MM.1S (cell line): ENCODE results near the gene TMC8.

Source experiments
- DNase-seq: peaks from one replicate; pipeline ENCODE4 v3.0.0-alpha.2; 2015
- H2AFZ ChIP-seq: fragments of 300-600 bp; sonication (generic); 2 replicates; pipeline ENCODE4 v1.6.0; 2016; ENCODE audit warnings: antibody characterized with exemption, low read length
- H3F3A ChIP-seq: fragments of 300-600 bp; sonication (generic); 2 replicates; pipeline ENCODE4 v1.6.1; 2016; ENCODE audit warnings: mild to moderate bottlenecking, antibody characterized with exemption, low read length, moderate library complexity, mixed read lengths; ENCODE audit not compliant: insufficient read depth
- H3K27ac ChIP-seq: fragments of 300-600 bp; sonication (generic); 2 replicates; pipeline ENCODE4 v1.5.1; 2016; ENCODE audit warnings: mild to moderate bottlenecking, low read length
- H3K27me3 ChIP-seq: fragments of 300-600 bp; sonication (generic); replicated peaks from 2 replicates; pipeline ENCODE4 v1.6.0; 2016; ENCODE audit warnings: low read length; ENCODE audit not compliant: insufficient read depth
- H3K36me3 ChIP-seq: fragments of 300-600 bp; sonication (generic); replicated peaks from 2 replicates; pipeline ENCODE4 v1.6.1; 2016; ENCODE audit warnings: mild to moderate bottlenecking, low read length, mixed read lengths; ENCODE audit not compliant: insufficient read depth
- H3K4me1 ChIP-seq: fragments of 300-600 bp; sonication (generic); 2 replicates; pipeline ENCODE4 v1.6.1; 2016; ENCODE audit warnings: low read length, mixed read lengths
- H3K4me2 ChIP-seq: fragments of 300-600 bp; sonication (generic); 2 replicates; pipeline ENCODE4 v1.6.0; 2016; ENCODE audit warnings: low read depth, low read length
- H3K4me3 ChIP-seq: fragments of 300-600 bp; sonication (generic); 2 replicates; pipeline ENCODE4 v1.5.1; 2016; ENCODE audit warnings: low read length, mixed read lengths
- H3K79me2 ChIP-seq: fragments of 300-600 bp; sonication (generic); 2 replicates; pipeline ENCODE4 v1.6.1; 2016; ENCODE audit warnings: mixed run types, low read length, mixed read lengths
- H3K9ac ChIP-seq: fragments of 300-600 bp; sonication (generic); 2 replicates; pipeline ENCODE4 v1.6.1; 2016; ENCODE audit warnings: low read length, mixed read lengths
- H3K9me2 ChIP-seq: fragments of 300-600 bp; sonication (generic); replicated peaks from 2 replicates; pipeline ENCODE4 v1.6.1; 2016; ENCODE audit warnings: mild to moderate bottlenecking, low read length, mixed read lengths; ENCODE audit not compliant: insufficient read depth
- H3K9me3 ChIP-seq: fragments of 300-600 bp; sonication (generic); replicated peaks from 2 replicates; pipeline ENCODE4 v1.6.1; 2016; ENCODE audit warnings: mild to moderate bottlenecking, low read length, mixed read lengths; ENCODE audit not compliant: insufficient read depth
- H4K20me1 ChIP-seq: fragments of 300-600 bp; sonication (generic); 2 replicates; pipeline ENCODE4 v1.6.1; 2016; ENCODE audit warnings: mild to moderate bottlenecking, low read length, moderate library complexity, mixed read lengths; ENCODE audit not compliant: insufficient read depth
- EZH2 ChIP-seq: fragments of 300-600 bp; sonication (generic); optimal IDR thresholded peaks from 2 replicates; pipeline ENCODE3; 2017; ENCODE audit warnings: low read depth, mild to moderate bottlenecking, antibody characterized with exemption, low read length, mixed read lengths
- EZH2phosphoT487 ChIP-seq: fragments of 300-600 bp; sonication (generic); IDR thresholded peaks from 2 replicates; pipeline ENCODE4 v1.6.1; 2018; ENCODE audit warnings: antibody characterized with exemption, low read length
- TF ChIP-seq, protein P1 (sequence below): fragments of 300-600 bp; sonication (generic); IDR thresholded peaks from 2 replicates; pipeline ENCODE4 v1.5.1; 2016; ENCODE audit warnings: antibody characterized with exemption, low read length, mixed read lengths

The TMC8 gene

DNA sequence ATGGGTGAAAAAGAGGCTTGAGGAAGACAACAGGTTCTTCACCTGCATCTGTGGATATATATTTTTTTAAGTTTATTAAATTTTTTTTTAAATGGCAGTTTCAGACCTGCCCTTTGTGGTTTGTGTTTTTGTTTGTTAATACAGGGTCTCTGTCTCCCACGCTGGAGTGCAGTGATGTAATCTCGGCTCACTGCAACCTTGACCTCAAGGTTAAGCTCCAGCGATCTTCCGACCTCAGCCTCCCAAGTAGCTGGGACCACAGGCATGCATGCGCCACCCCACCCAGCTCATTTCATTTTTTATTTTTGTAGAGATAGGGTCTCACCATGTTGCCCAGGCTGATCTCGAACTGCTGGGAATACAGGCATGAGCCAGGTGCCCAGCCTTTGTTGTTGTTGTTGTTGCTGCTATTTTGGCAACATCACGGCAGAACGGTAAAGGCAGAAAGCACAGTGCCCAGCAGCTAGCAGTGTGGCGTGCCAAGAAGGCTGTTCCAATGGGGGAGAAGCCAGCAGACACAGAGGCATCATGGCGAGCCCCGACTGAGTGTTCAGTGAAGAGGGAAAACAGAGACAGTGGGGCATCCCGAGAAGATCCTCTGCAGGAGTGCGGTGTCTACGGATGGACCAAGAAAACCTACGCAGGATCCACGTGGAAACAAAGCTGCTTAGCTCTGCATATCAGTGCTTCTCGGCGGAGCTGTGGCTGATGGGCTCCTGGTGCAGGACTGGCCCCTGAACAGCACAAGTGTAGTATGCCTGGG is 21.7 kb upstream of the TMC8 start:
- H3K4me3 ChIP-seq: no peak overlapping the region
- H3K27me3 ChIP-seq: no peaks in the 10 kb centered on the region
- peaks cover 6% of the 10 kb centered on the region for H3F3A ChIP-seq
- no peak for DNase-seq
- H3K79me2 ChIP-seq: peaks cover 17% of the 10 kb centered on the region; the same call in 1 of the 2 replicates
- H4K20me1 ChIP-seq: no peaks in the 10 kb centered on the region
- H3K4me2 ChIP-seq: no peak overlapping the region
- TF ChIP-seq, protein P1, sequence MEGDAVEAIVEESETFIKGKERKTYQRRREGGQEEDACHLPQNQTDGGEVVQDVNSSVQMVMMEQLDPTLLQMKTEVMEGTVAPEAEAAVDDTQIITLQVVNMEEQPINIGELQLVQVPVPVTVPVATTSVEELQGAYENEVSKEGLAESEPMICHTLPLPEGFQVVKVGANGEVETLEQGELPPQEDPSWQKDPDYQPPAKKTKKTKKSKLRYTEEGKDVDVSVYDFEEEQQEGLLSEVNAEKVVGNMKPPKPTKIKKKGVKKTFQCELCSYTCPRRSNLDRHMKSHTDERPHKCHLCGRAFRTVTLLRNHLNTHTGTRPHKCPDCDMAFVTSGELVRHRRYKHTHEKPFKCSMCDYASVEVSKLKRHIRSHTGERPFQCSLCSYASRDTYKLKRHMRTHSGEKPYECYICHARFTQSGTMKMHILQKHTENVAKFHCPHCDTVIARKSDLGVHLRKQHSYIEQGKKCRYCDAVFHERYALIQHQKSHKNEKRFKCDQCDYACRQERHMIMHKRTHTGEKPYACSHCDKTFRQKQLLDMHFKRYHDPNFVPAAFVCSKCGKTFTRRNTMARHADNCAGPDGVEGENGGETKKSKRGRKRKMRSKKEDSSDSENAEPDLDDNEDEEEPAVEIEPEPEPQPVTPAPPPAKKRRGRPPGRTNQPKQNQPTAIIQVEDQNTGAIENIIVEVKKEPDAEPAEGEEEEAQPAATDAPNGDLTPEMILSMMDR: no peak
- no peak for TF ChIP-seq EZH2
- no peak for TF ChIP-seq EZH2phosphoT487
- H3K9me3 ChIP-seq: no peaks in the 10 kb centered on the region
- H3K27ac ChIP-seq: no peak overlapping the region
- no peak overlapping the region for H3K9ac ChIP-seq
- H3K9me2 ChIP-seq: no peaks in the 10 kb centered on the region
- H2AFZ ChIP-seq: no peak overlapping the region
- no peaks in the 10 kb centered on the region for H3K4me1 ChIP-seq
- H3K36me3 ChIP-seq: no peaks in the 10 kb centered on the region

DNA sequence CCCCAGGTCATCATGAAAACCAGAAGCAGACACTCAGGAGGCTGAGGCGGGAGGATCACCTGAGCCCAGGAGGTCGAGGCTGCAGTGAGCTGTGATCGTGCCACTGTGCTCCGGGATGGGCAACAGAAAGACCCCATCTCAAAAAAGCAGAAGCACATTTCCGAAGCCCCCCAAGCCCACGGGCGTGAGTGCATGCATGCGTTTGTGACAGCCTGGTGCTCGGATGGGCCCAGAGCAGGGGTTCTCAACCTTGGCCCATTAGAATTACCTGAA is 21.1 kb upstream of the TMC8 start:
- Histone ChIP-seq H3K9me3 (no peaks in the 10 kb centered on the region), H4K20me1 (no peaks in the 10 kb centered on the region), H3K4me1 (no peaks in the 10 kb centered on the region), H3K27me3 (no peaks in the 10 kb centered on the region), H3K9me2 (no peaks in the 10 kb centered on the region), H3K4me2 (no peak overlapping the region), H2AFZ (no peak overlapping the region), H3K27ac (no peak overlapping the region), H3K4me3 (no peak overlapping the region), H3K79me2 (peaks cover 17% of the 10 kb centered on the region; the same call in 1 of the 2 replicates), H3K36me3 (no peaks in the 10 kb centered on the region), H3F3A (peaks cover 11% of the 10 kb centered on the region), H3K9ac (no peak overlapping the region)
- TF ChIP-seq, protein P1: no peak
- TF ChIP-seq EZH2 (no peak), EZH2phosphoT487 (no peak)
- no peak for DNase-seq

DNA sequence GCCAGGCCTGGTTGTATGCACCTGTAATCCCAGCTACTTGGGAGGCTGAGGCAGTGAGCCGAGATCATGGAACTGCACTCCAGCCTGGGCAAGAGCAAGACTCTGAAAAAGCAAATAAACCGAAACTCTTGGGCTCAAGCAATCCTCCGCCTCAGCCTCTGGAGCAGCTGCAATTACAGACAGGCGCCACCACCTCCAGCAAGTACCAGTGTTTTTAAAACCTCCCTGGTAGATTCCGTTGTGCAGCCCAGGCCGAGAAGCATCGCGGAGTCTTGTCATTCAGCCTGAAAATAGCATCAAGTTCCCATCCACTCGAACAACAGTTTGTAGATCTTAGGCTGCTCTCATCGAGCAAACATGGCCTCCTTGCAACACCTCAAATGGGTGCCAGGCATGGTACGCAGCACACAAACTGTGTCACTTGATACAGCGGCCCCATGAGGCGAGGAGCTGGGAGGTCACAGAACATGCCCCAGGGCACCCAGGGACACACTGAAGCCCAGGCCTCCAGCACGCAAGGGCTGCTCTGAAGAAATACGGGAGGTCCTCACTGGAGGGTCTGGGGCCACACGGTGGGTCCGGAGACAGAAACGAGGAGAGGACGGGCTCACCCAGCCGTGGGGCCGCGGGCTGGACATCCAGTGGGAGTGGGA is 20.1 kb upstream of the TMC8 start:
- Histone ChIP-seq H3K9ac (no peak overlapping the region), H2AFZ (no peak overlapping the region), H3K4me1 (no peaks in the 10 kb centered on the region), H3K9me2 (no peaks in the 10 kb centered on the region), H3K27me3 (no peaks in the 10 kb centered on the region), H3K4me3 (no peak overlapping the region), H3K36me3 (no peaks in the 10 kb centered on the region), H4K20me1 (no peaks in the 10 kb centered on the region), H3K27ac (no peak overlapping the region), H3K9me3 (no peaks in the 10 kb centered on the region), H3F3A (peaks cover 14% of the 10 kb centered on the region), H3K4me2 (no peak overlapping the region), H3K79me2 (peaks cover 17% of the 10 kb centered on the region; the same call in 1 of the 2 replicates)
- DNase-seq: no peak
- TF ChIP-seq, protein P1: no peak
- TF ChIP-seq EZH2: no peak
- TF ChIP-seq EZH2phosphoT487: no peak
